SK-N-DZ (cell line): Measurements from ENCODE around the gene ZNF558. TPM values are rescaled to one million over a fixed set of nuclear protein-coding genes. Genes with fewer than 3 reads are reported as not detected.

ENCODE experiments used
- DNase-seq: peaks from one replicate; pipeline ENCODE4 v3.0.0-alpha.2; 2015; ENCODE audit warnings: low spot score
- polyA plus RNA-seq, 2 experiments: library from polyadenylated mRNA; depleted of rRNA; stranded (reverse); fragments of >200 nt; gene quantifications; 2 replicates each; pipeline ENCODE4 v1.2.3, GENCODE V29; 2014

Gene ZNF558
- polyA plus RNA-seq (2014; cell fraction: cytosol; rRNA removed) = 35.8 and 39.4 TPM in 2 replicates
- polyA plus RNA-seq (2014; cell fraction: nucleus; rRNA removed) = 181 and 182 TPM in 2 replicates

- DNase-seq = peak; percentile 97
These were observed at the start of gene ZNF558, which contains the start of gene MBD3L1 for GRCh38 chr19:8832132-8833021. Gene ZNF558 (minus strand): TSS chr19:8832304. CDS start chr19:8822659, 9,645 bp downstream. Gene MBD3L1 (plus strand): TSS chr19:8832377. CDS start chr19:8842679, 10,302 bp downstream.

- no peak for DNase-seq
These were observed 49.4 kb upstream of the ZNF558 start for GRCh38 chr19:8881512-8881911.

- no peak for DNase-seq
These were observed 48.9 kb upstream of the ZNF558 start for GRCh38 chr19:8880868-8881488.

GRCh38 chr19:8877854-8878705, 46.0 kb upstream of the ZNF558 start:
- peak; percentile 15 for DNase-seq

- DNase-seq = no peak
These were observed 34.2 kb upstream of the ZNF558 start for GRCh38 chr19:8866344-8866743.

GRCh38 chr19:8858260-8858659, 26.2 kb upstream of the ZNF558 start:
- no peak for DNase-seq

GRCh38 chr19:8850488-8850887, 18.4 kb upstream of the ZNF558 start:
- DNase-seq = no peak

GRCh38 chr19:8849232-8849631, 17.1 kb upstream of the ZNF558 start:
- no peak for DNase-seq

- DNase-seq = no peak
These were observed 14.7 kb upstream of the ZNF558 start for GRCh38 chr19:8846819-8847218.

GRCh38 chr19:8840708-8841107, 8.6 kb upstream of the ZNF558 start:
- no peak for DNase-seq

GRCh38 chr19:8835877-8836276, 3.8 kb upstream of the ZNF558 start:
- DNase-seq = no peak

- no peak for DNase-seq
These were observed 3.3 kb upstream of the ZNF558 start for GRCh38 chr19:8835446-8835845.

- DNase-seq = no peak
These were observed 322 bp downstream of the ZNF558 start for GRCh38 chr19:8831832-8832131.

GRCh38 chr19:8831373-8831772, 731 bp downstream of the ZNF558 start:
- no peak for DNase-seq

- no peak for DNase-seq
These were observed 4.8 kb downstream of the ZNF558 start for GRCh38 chr19:8827277-8827676.

- DNase-seq = no peak
These were observed 5.7 kb downstream of the ZNF558 start for GRCh38 chr19:8826371-8826770.

GRCh38 chr19:8821748-8822241, 10.3 kb downstream of the ZNF558 start:
- DNase-seq = no peak

GRCh38 chr19:8820234-8820633, 11.9 kb downstream of the ZNF558 start:
- DNase-seq = no peak

- DNase-seq = no peak
These were observed 16.3 kb downstream of the ZNF558 start for GRCh38 chr19:8815780-8816179.

GRCh38 chr19:8814176-8814575, 17.9 kb downstream of the ZNF558 start:
- DNase-seq = no peak

GRCh38 chr19:8811315-8812172, 20.6 kb downstream of the ZNF558 start:
- no peak for DNase-seq
